GM23338 (cell line): Measurements from ENCODE around the gene FOXF1. TPM values are rescaled to one million over a fixed set of nuclear protein-coding genes. Genes with fewer than 3 reads are reported as not detected.

Source experiments
- ATAC-seq: fragments of 200-7000 bp; cut with Tn5 transposase; 3 replicates; pipeline ENCODE4 v1.9.1; 2020
- DNase-seq: peaks from one replicate; pipeline ENCODE4 v3.0.0-alpha.2; 2015; ENCODE audit warnings: low spot score
- H2AFZ ChIP-seq: fragments of 200-600 bp; sonication (generic); 2 replicates; pipeline ENCODE4 v1.8.0; 2016; ENCODE audit warnings: antibody characterized with exemption, mild to moderate bottlenecking, moderate library complexity
- H3F3A ChIP-seq: fragments of 200-600 bp; sonication (generic); replicated peaks from 2 replicates; pipeline ENCODE4 v1.8.0; 2017; ENCODE audit warnings: antibody characterized with exemption, mixed run types, low read depth
- H3K27ac ChIP-seq: fragments of 200-600 bp; sonication (generic); 2 replicates; pipeline ENCODE4 v1.6.1; 2016; ENCODE audit warnings: low read depth
- H3K27me3 ChIP-seq: fragments of 200-600 bp; sonication (generic); 2 replicates; pipeline ENCODE4 v1.8.0; 2016; ENCODE audit warnings: mild to moderate bottlenecking, mixed run types, moderate library complexity; ENCODE audit not compliant: insufficient read depth
- H3K36me3 ChIP-seq: fragments of 200-600 bp; sonication (generic); 2 replicates; pipeline ENCODE4 v1.8.0; 2016; ENCODE audit warnings: mild to moderate bottlenecking; ENCODE audit not compliant: insufficient read depth
- H3K4me1 ChIP-seq: fragments of 200-600 bp; sonication (generic); 2 replicates; pipeline ENCODE4 v1.8.0; 2016; ENCODE audit warnings: mild to moderate bottlenecking, moderate library complexity; ENCODE audit not compliant: insufficient read depth
- H3K4me2 ChIP-seq: fragments of 200-600 bp; sonication (generic); 2 replicates; pipeline ENCODE4 v1.7.1; 2017; ENCODE audit warnings: mixed run types
- H3K4me3 ChIP-seq: fragments of 200-600 bp; sonication (generic); 2 replicates; pipeline ENCODE4 v1.6.1; 2016; ENCODE audit warnings: mixed run types
- H3K79me2 ChIP-seq: fragments of 200-600 bp; sonication (generic); replicated peaks from 2 replicates; pipeline ENCODE4 v1.8.0; 2017; ENCODE audit warnings: mild to moderate bottlenecking; ENCODE audit not compliant: insufficient read depth
- H3K9me2 ChIP-seq: fragments of 200-600 bp; sonication (generic); 2 replicates; pipeline ENCODE4 v1.8.0; 2017; ENCODE audit not compliant: insufficient read depth
- H4K20me1 ChIP-seq: fragments of 200-600 bp; sonication (generic); replicated peaks from 2 replicates; pipeline ENCODE4 v1.8.0; 2017; ENCODE audit warnings: mild to moderate bottlenecking; ENCODE audit not compliant: insufficient read depth
- H3K27ac Mint-ChIP-seq: 2 replicates; pipeline ENCODE4 v1.8.0; 2020; ENCODE audit warnings: inconsistent platforms, mild to moderate bottlenecking, moderate library complexity, mixed read lengths
- H3K27me3 Mint-ChIP-seq: 3 replicates; pipeline ENCODE4 v1.8.0; 2022; ENCODE audit warnings: low read depth, mild to moderate bottlenecking, moderate library complexity, mixed read lengths, inconsistent platforms; ENCODE audit not compliant: insufficient read depth, poor library complexity
- H3K36me3 Mint-ChIP-seq: 3 replicates; pipeline ENCODE4 v1.8.0; 2021; ENCODE audit warnings: low read depth, mild to moderate bottlenecking, inconsistent platforms, moderate library complexity, mixed read lengths
- H3K4me1 Mint-ChIP-seq: 3 replicates; pipeline ENCODE4 v1.8.0; 2020; ENCODE audit warnings: mild to moderate bottlenecking, inconsistent platforms, mixed read lengths
- H3K4me3 Mint-ChIP-seq: 3 replicates; pipeline ENCODE4 v1.8.0; 2021; ENCODE audit warnings: moderate library complexity, mild to moderate bottlenecking, inconsistent platforms, mixed read lengths
- H3K9me3 Mint-ChIP-seq: 3 replicates; pipeline ENCODE4 v1.8.0; 2020; ENCODE audit warnings: moderate library complexity, mild to moderate bottlenecking, inconsistent platforms, mixed read lengths
- CREB1 ChIP-seq: fragments of 250-450 bp; sonication (Bioruptor Pico); IDR thresholded peaks from 2 replicates; pipeline ENCODE4 v1.5.0; 2020; ENCODE audit warnings: low read depth, mild to moderate bottlenecking, moderate library complexity
- ETS1 ChIP-seq: IDR thresholded peaks from 2 replicates; pipeline ENCODE4 v1.6.1; 2016; ENCODE audit warnings: antibody characterized with exemption
- EZH2 ChIP-seq: fragments of 200-600 bp; sonication (generic); IDR thresholded peaks from one replicate; pipeline ENCODE4 v1.8.0; 2017; ENCODE audit warnings: antibody characterized with exemption, mild to moderate bottlenecking, low read depth; ENCODE audit not compliant: unreplicated experiment
- EZH2phosphoT487 ChIP-seq: fragments of 200-600 bp; sonication (generic); IDR thresholded peaks from one replicate; pipeline ENCODE4 v1.8.1; 2018; ENCODE audit warnings: antibody characterized with exemption; ENCODE audit not compliant: unreplicated experiment
- JUNB ChIP-seq: IDR thresholded peaks from one replicate; pipeline ENCODE4 v1.6.1; 2016; ENCODE audit warnings: antibody characterized with exemption; ENCODE audit not compliant: unreplicated experiment
- NANOG ChIP-seq: IDR thresholded peaks from 2 replicates; pipeline ENCODE4 v1.6.1; 2016; ENCODE audit warnings: antibody characterized with exemption, borderline replicate concordance
- POLR2AphosphoS5 ChIP-seq: IDR thresholded peaks from 2 replicates; pipeline ENCODE4 v1.6.1; 2016; ENCODE audit warnings: antibody characterized with exemption, low read depth
- STAT1 ChIP-seq: IDR thresholded peaks from one replicate; pipeline ENCODE4 v1.6.1; 2016; ENCODE audit warnings: antibody characterized with exemption; ENCODE audit not compliant: unreplicated experiment
- ZNF462 ChIP-seq: fragments of 250-450 bp; sonication (Bioruptor Pico); IDR thresholded peaks from 2 replicates; pipeline ENCODE4 v1.5.0; 2020; ENCODE audit warnings: mild to moderate bottlenecking, moderate library complexity
- long read RNA-seq: library from polyadenylated mRNA; unstranded; transcript quantifications from one replicate; pipeline ENCODE4 v2.0.0, GENCODE V29; 2020; ENCODE audit not compliant: unreplicated experiment
- polyA plus RNA-seq: library from polyadenylated mRNA; unstranded; fragments of >200 nt; fragmentation: Nextera tagmentation; extraction: Ambion mirVana; gene quantifications from 2 replicates; pipeline ENCODE4 v1.2.1, GENCODE V29; 2016
- total RNA-seq: library from RNA; depleted of rRNA; stranded (reverse); fragments of >200 nt; shearing (Covaris generic); gene quantifications from 2 replicates; pipeline ENCODE4 v1.2.3, GENCODE V29; 2014; rRNA removed

FOXF1 gene
- total RNA-seq = 0.10 TPM in 1 of 2 replicates, not detected in the other
- polyA plus RNA-seq = 0.15 TPM in 1 of 2 replicates, not detected in the other
- long read RNA-seq = 0 reads

GRCh38 chr16:86510465-86511261 is at the start of gene FOXF1:
Gene FOXF1 (plus strand): TSS chr16:86510527. CDS start chr16:86510570, 43 bp downstream.
- Histone ChIP-seq H4K20me1 (peaks cover 27% of the 10 kb centered on the region), H3K79me2 (no peaks in the 10 kb centered on the region), H3F3A (0 out of 2 replicates have a peak, but pooled peaks cover 11% of the 10 kb centered on the region), H3K4me1 (peaks cover 35% of the 10 kb centered on the region), H3K4me2 (peak within 1 kb of the TSS; percentile 79), H3K27ac (no peak within 1 kb of the TSS), H3K36me3 (no peaks in the 10 kb centered on the region), H3K4me3 (peak within 1 kb of the TSS; percentile 55), H3K9me2 (no peaks in the 10 kb centered on the region), H2AFZ (peak within 1 kb of the TSS; percentile 72; the same call in 1 of the 2 replicates), H3K27me3 (peaks cover 100% of the 10 kb centered on the region)
- H3K27me3 Mint-ChIP-seq = peaks cover 95% of the 10 kb centered on the region
- H3K9me3 Mint-ChIP-seq = peaks cover 8% of the 10 kb centered on the region; the same call in 2 of the 3 replicates
- ATAC-seq (no peak), DNase-seq (peak; percentile 64)
- no peaks in the 10 kb centered on the region; the same call in 2 of the 3 replicates for H3K36me3 Mint-ChIP-seq
- TF ChIP-seq STAT1 = no peak
- no peak for TF ChIP-seq ZNF462 (CRISPR knock-in tag)
- TF ChIP-seq JUNB = no peak
- TF ChIP-seq POLR2AphosphoS5 = no peak
- peak; percentile 94 for TF ChIP-seq EZH2phosphoT487
- no peak for TF ChIP-seq ETS1
- peak; percentile 98 for TF ChIP-seq EZH2
- no peak for TF ChIP-seq NANOG
- no peak for TF ChIP-seq CREB1 (CRISPR knock-in tag)
- peaks cover 45% of the 10 kb centered on the region for H3K4me1 Mint-ChIP-seq
- peak within 1 kb of the TSS; percentile 64 for H3K4me3 Mint-ChIP-seq
- no peak within 1 kb of the TSS for H3K27ac Mint-ChIP-seq
